Panc1 (cell line): ENCODE results near the gene PRKAG2. TPM values are rescaled to one million over a fixed set of nuclear protein-coding genes. Genes with fewer than 3 reads are reported as not detected.

ENCODE experiments used
- ATAC-seq: fragments of 200-7000 bp; cut with Tn5 transposase; 2 replicates; pipeline ENCODE4 v1.9.1; 2020; ENCODE audit warnings: mild to moderate bottlenecking, moderate library complexity
- BruUV-seq: library from RNA; stranded (reverse); fragments of 400-500 nt; replicated peaks from 2 replicates; lab custom pipeline; 2021; lab: Mats Ljungman, UMichigan
- CTCF ChIA-PET: fragments of 300-600 bp; sonication (Branson Sonifier 250); formaldehyde crosslinking; loops from one replicate; lab custom pipeline; 2022; ENCODE audit warnings: antibody characterized with exemption; lab: Charles Lee
- POLR2A ChIA-PET: fragments of 300-600 bp; sonication (Branson Sonifier 250); formaldehyde crosslinking; loops from one replicate; lab custom pipeline; 2022; ENCODE audit warnings: antibody characterized with exemption; lab: Charles Lee
- DNase-seq: peaks from one replicate; pipeline ENCODE4 v3.0.0-alpha.2; 2010; ENCODE audit warnings: low read depth, low spot score
- H3K27ac ChIP-seq: 2 replicates; pipeline ENCODE4 v1.5.1; 2011; ENCODE audit warnings: mild to moderate bottlenecking, low read length, inconsistent platforms
- H3K27me3 ChIP-seq: fragments of 200-500 bp; sonication (Bioruptor generic); 2 replicates; pipeline ENCODE4 v1.6.0; 2014; ENCODE audit warnings: low read length, inconsistent platforms; ENCODE audit not compliant: control insufficient read depth, insufficient read depth
- H3K36me3 ChIP-seq: fragments of 200-500 bp; sonication (Bioruptor generic); 2 replicates; pipeline ENCODE4 v1.5.1; 2014; ENCODE audit warnings: inconsistent platforms, mild to moderate bottlenecking, low read length, moderate library complexity; ENCODE audit not compliant: control insufficient read depth, insufficient read depth
- H3K4me1 ChIP-seq: 2 replicates; pipeline ENCODE4 v1.5.1; 2011; ENCODE audit warnings: inconsistent platforms, mild to moderate bottlenecking, low read length, moderate library complexity; ENCODE audit not compliant: control insufficient read depth, insufficient read depth
- H3K4me3 ChIP-seq, 2 experiments: 2 replicates each; pipeline ENCODE4 v1.5.1; 2011 to 2012; ENCODE audit warnings: low read depth in 2 of 2, low read length in 2 of 2, mild to moderate bottlenecking in 2 of 2, inconsistent platforms in 1 of 2, moderate library complexity in 1 of 2
- H3K9me3 ChIP-seq: fragments of 200-500 bp; sonication (Bioruptor generic); 2 replicates; pipeline ENCODE4 v1.5.1; 2014; ENCODE audit warnings: low read depth, mild to moderate bottlenecking, inconsistent platforms, low read length, moderate library complexity; ENCODE audit not compliant: control insufficient read depth, insufficient read depth
- POLR2AphosphoS5 ChIP-seq: IDR thresholded peaks from 2 replicates; pipeline ENCODE4 v1.6.1; 2012; ENCODE audit warnings: mild to moderate bottlenecking, low read depth, low read length, moderate library complexity
- SIN3A ChIP-seq: IDR thresholded peaks from 2 replicates; pipeline ENCODE4 v1.6.1; 2012; ENCODE audit warnings: low read depth, mild to moderate bottlenecking, low read length, moderate library complexity, borderline replicate concordance; ENCODE audit not compliant: insufficient read depth
- TCF7L2 ChIP-seq: IDR thresholded peaks from 2 replicates; pipeline ENCODE4 v1.6.1; 2011; ENCODE audit warnings: mild to moderate bottlenecking, low read depth, low read length, inconsistent platforms
- in situ Hi-C: cut with HindIII; loops from 2 replicates; pipeline ENCODE4 v1.10.0; 2016; ENCODE audit warnings: low sequenced_read_pairs, low pct_unique_long_range_greater_than_20kb
- intact Hi-C: fragments of 100-400 bp; cut with micrococcal nuclease; formaldehyde crosslinking; loops from one replicate; pipeline ENCODE4 v1.10.0; 2022; ENCODE audit not compliant: unreplicated experiment
- total RNA-seq: library from RNA; stranded (reverse); gene quantifications from one replicate; pipeline ENCODE4 v1.2.1, GENCODE V29; 2021; ENCODE audit not compliant: unreplicated experiment
- TF ChIP-seq, protein P1 (sequence below): fragments of 450-650 bp; IDR thresholded peaks from 2 replicates; pipeline ENCODE4 v1.5.1; 2017; ENCODE audit warnings: mild to moderate bottlenecking
- TF ChIP-seq, protein P2 (sequence below), 2 experiments: IDR thresholded peaks; 2 replicates each; pipeline ENCODE4 v1.6.1; 2011 to 2012; ENCODE audit warnings: low read depth in 2 of 2, control low read depth in 1 of 2, low read length in 1 of 2, mild to moderate bottlenecking in 1 of 2, moderate library complexity in 1 of 2; ENCODE audit not compliant: insufficient read depth in 1 of 2

PRKAG2 gene
- total RNA-seq, 1 experiment from 2014 or later, result 71.6 TPM

DNA sequence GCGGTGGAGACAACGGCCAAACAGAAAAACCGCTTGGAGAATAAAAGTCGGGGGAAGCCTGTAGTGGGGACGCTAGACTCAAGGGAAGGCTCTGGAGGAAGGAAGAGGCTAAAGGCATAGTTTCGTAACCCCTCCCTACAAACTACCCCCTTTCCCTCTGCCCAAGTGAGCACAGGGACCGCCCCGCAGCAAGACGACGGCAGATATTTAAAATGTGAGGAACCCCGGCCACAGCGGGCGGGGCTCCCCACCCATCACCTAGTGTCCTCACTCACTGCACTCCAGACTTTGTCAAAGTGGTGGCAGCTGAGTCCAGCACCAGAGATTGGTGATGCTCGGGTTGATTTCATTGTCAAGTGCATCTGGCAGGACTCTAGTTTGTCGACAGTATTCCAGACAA is 69.1 kb downstream of the PRKAG2 start:
- H3K36me3 ChIP-seq, result no peaks in the 10 kb centered on the region
- H3K4me3 ChIP-seq, result no peak overlapping the region
- in situ Hi-C loops (no loop called here), intact Hi-C loops (no loop called here)
- ChIA-PET CTCF (no interaction called here), POLR2A (no interaction called here)
- no TSS peak for BruUV-seq
- H3K9me3 ChIP-seq, result no peaks in the 10 kb centered on the region
- DNase-seq (no peak), ATAC-seq (no peak)
- TF ChIP-seq SIN3A, result no peak
- no peak for TF ChIP-seq POLR2AphosphoS5
- TF ChIP-seq, protein P1, sequence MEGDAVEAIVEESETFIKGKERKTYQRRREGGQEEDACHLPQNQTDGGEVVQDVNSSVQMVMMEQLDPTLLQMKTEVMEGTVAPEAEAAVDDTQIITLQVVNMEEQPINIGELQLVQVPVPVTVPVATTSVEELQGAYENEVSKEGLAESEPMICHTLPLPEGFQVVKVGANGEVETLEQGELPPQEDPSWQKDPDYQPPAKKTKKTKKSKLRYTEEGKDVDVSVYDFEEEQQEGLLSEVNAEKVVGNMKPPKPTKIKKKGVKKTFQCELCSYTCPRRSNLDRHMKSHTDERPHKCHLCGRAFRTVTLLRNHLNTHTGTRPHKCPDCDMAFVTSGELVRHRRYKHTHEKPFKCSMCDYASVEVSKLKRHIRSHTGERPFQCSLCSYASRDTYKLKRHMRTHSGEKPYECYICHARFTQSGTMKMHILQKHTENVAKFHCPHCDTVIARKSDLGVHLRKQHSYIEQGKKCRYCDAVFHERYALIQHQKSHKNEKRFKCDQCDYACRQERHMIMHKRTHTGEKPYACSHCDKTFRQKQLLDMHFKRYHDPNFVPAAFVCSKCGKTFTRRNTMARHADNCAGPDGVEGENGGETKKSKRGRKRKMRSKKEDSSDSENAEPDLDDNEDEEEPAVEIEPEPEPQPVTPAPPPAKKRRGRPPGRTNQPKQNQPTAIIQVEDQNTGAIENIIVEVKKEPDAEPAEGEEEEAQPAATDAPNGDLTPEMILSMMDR, result no peak
- TF ChIP-seq TCF7L2, result no peak
- H3K4me1 ChIP-seq, result no peaks in the 10 kb centered on the region
- H3K27me3 ChIP-seq, result no peaks in the 10 kb centered on the region
- no peak overlapping the region for H3K27ac ChIP-seq

DNA sequence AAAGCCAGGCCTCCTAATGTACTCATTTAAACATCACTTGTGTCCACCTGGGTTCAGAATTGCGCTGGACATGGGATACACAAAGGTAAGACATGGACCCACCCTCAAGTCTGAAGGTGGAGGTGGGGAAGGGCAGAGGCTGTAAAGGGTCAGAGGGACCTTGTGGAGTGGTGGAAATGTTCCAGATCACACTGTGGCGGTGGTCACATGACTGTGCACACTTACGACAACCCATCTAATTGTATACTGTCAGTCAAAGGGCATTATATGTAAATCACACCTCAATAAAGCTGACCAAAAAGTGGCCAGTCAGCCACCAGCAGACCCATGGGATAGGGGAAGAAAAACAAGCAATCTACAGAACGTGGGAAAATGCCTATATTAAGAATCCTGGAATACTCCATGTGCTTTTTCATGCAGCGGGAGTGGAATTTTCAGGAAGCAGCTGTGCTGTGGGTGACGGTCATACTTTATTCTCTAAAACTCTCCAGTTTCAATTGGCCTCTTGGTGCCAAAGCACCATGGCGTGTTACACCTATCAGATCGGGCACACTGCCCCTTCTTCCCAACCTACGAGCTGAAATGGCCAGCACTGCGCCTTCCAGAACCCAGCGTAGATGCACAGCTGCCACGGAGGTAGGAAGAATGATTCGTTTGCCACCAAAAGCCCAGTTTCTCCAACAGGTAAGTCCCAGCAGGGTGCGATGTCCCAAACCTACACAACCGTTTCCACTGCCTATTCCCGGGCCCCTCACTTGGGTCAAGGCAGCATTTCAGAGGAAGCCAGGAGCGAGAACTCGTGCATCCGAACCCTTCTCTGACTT is 69.8 kb downstream of the PRKAG2 start:
- in situ Hi-C loops (no loop called here), intact Hi-C loops (no loop called here)
- no peaks in the 10 kb centered on the region for H3K36me3 ChIP-seq
- POLR2A ChIA-PET, result no interaction called here
- CTCF ChIA-PET, result no interaction called here
- H3K9me3 ChIP-seq, result no peaks in the 10 kb centered on the region
- no peak for DNase-seq
- no peaks in the 10 kb centered on the region for H3K27me3 ChIP-seq
- no peak overlapping the region for H3K27ac ChIP-seq
- TF ChIP-seq, protein P1, result no peak
- TF ChIP-seq, protein P2, sequence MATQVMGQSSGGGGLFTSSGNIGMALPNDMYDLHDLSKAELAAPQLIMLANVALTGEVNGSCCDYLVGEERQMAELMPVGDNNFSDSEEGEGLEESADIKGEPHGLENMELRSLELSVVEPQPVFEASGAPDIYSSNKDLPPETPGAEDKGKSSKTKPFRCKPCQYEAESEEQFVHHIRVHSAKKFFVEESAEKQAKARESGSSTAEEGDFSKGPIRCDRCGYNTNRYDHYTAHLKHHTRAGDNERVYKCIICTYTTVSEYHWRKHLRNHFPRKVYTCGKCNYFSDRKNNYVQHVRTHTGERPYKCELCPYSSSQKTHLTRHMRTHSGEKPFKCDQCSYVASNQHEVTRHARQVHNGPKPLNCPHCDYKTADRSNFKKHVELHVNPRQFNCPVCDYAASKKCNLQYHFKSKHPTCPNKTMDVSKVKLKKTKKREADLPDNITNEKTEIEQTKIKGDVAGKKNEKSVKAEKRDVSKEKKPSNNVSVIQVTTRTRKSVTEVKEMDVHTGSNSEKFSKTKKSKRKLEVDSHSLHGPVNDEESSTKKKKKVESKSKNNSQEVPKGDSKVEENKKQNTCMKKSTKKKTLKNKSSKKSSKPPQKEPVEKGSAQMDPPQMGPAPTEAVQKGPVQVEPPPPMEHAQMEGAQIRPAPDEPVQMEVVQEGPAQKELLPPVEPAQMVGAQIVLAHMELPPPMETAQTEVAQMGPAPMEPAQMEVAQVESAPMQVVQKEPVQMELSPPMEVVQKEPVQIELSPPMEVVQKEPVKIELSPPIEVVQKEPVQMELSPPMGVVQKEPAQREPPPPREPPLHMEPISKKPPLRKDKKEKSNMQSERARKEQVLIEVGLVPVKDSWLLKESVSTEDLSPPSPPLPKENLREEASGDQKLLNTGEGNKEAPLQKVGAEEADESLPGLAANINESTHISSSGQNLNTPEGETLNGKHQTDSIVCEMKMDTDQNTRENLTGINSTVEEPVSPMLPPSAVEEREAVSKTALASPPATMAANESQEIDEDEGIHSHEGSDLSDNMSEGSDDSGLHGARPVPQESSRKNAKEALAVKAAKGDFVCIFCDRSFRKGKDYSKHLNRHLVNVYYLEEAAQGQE (IDR thresholded peaks at IDR 0.05; ENCODE audit: insufficient read depth in 1 of 2, low read depth in 2 of 2, low read length in 1 of 2), result no peak
- TF ChIP-seq POLR2AphosphoS5, result no peak
- TF ChIP-seq SIN3A, result no peak
- TF ChIP-seq TCF7L2, result no peak
- H3K4me3 ChIP-seq, result no peak overlapping the region
- no TSS peak for BruUV-seq
- no peaks in the 10 kb centered on the region for H3K4me1 ChIP-seq
- no peak for ATAC-seq
